Adrenal gland (tissue), 12 donors: ENCODE results near the gene ZCWPW1. TPM values are rescaled to one million over a fixed set of nuclear protein-coding genes. Genes with fewer than 3 reads are reported as not detected.
A peak's percentile ranks its signal among the peaks of the same experiment; 100 is the strongest.

Source experiments
- DNase-seq, 7 donors: peaks; one replicate each; pipeline ENCODE4 v3.0.0-alpha.2; 2019 to 2020
- H3K27ac ChIP-seq, 5 donors: fragments of 200-600 bp; sonication (generic) in 4 of 5; 1 replicate in 3 of 5; 2 replicates in 2 of 5; pipeline versions ENCODE4 v1.5.1 to v1.8.0; 2016 to 2020; ENCODE audit warnings: mild to moderate bottlenecking in 1 of 5
- H3K27me3 ChIP-seq: fragments of 200-600 bp; 2 replicates; pipeline ENCODE4 v1.8.0; 2021
- H3K36me3 ChIP-seq, 2 donors: fragments of 200-600 bp; replicated peaks in 1 of 2; 1 replicate in 1 of 2; 2 replicates in 1 of 2; pipeline versions ENCODE4 v1.5.1 to v1.8.0; 2018 to 2022
- H3K4me1 ChIP-seq, 2 donors: fragments of 200-600 bp; replicated peaks in 1 of 2; 1 replicate in 1 of 2; 2 replicates in 1 of 2; pipeline versions ENCODE4 v1.5.1 to v1.8.0; 2018 to 2021
- H3K4me3 ChIP-seq, 4 donors: fragments of 200-600 bp; sonication (generic) in 3 of 4; one replicate each; pipeline ENCODE4 v1.5.1; 2016 to 2018
- H3K9me3 ChIP-seq, 3 donors: fragments of 200-600 bp; sonication (generic) in 1 of 3; replicated peaks in 1 of 3; 1 replicate in 2 of 3; 2 replicates in 1 of 3; pipeline versions ENCODE4 v1.5.1 to v1.8.0; 2016 to 2021
- CTCF ChIP-seq, 6 experiments: fragments of 450-650 bp in 4 of 6; fragments of 200-600 bp in 2 of 6; sonication (generic) in 1 of 6; IDR thresholded peaks; 1 replicate in 5 of 6; 2 replicates in 1 of 6; pipeline versions ENCODE4 v1.5.1 to v1.8.0; 2016 to 2021; ENCODE audit warnings: antibody characterized with exemption in 6 of 6, mild to moderate bottlenecking in 2 of 6, moderate library complexity in 1 of 6
- POLR2A ChIP-seq, 2 donors: fragments of 450-650 bp; IDR thresholded peaks; one replicate each; pipeline ENCODE4 v1.6.1; 2017; ENCODE audit warnings: antibody characterized with exemption in 2 of 2, mild to moderate bottlenecking in 2 of 2, moderate library complexity in 1 of 2
- WGBS, 4 donors: extraction: QIAGEN DNeasy Blood & Tissue Kit in 2 of 4; methylation state at CpG; one replicate each; pipeline versions ENCODE4 v1.1.5 to v1.1.7; 2013 to 2017; 5-methylcytosine and 5-hydroxymethylcytosine counted together
- intact Hi-C, 2 donors: fragments of 100-400 bp; cut with DNase I; formaldehyde crosslinking; loops; one replicate each; pipeline versions ENCODE4 v1.14.1 to v1.15.0; 2022 to 2023
- polyA plus RNA-seq, 3 donors: library from polyadenylated mRNA; stranded (reverse); fragments of 200-250 nt in 2 of 3; fragments of 350-450 nt in 1 of 3; fragmentation: Illumina TruSeq in 1 of 3; extraction: RNeasy Lipid Tissue Mini Kit (QIAGEN cat#74804) in 1 of 3; gene quantifications; one replicate each; pipeline ENCODE4 v1.2.3, GENCODE V29; 2013 to 2014
- total RNA-seq, 9 donors: library from RNA; depleted of rRNA in 4 of 9; stranded (reverse); fragments of >200 nt in 4 of 9; fragments of 120-200 nt in 1 of 9; fragmentation: NEBNext Ultra II Directional in 1 of 9; extraction: Animal tissue kit (Norgen Biotek cat#: 25700) in 1 of 9; gene quantifications; one replicate each; pipeline versions ENCODE4 v1.1.0 to v1.2.4, GENCODE V29; 2013 to 2023
- donor health status: healthy with polysubstance abuse.
- donor health status: Bipolar disorder and iron deficiency.
- donor health status: DM: yes; HTN: yes; CAD: no.
- donor health status: DM: no; HTN: no; CAD: no.
- donor health status: DM: no; HTN: no; CAD: no.
- donor health status: DM: yes; HTN: yes; CAD: no.

The ZCWPW1 gene
- total and polyA plus RNA-seq, 12 donors: 1.0 to 20.2 (median 4.7) TPM

GRCh38 chr7:100413346-100413745, 15.2 kb downstream of the ZCWPW1 start:
- H3K27ac ChIP-seq: no peak overlapping the region
- no peaks in the 10 kb centered on the region for H3K9me3 ChIP-seq
- no peak overlapping the region for H3K4me3 ChIP-seq
- DNase-seq: no peak
- no peak for TF ChIP-seq POLR2A (IDR thresholded peaks at IDR 0.05)
- no peak for TF ChIP-seq CTCF (IDR thresholded peaks at IDR 0.05)
- no peaks in the 10 kb centered on the region for H3K4me1 ChIP-seq
- intact Hi-C loops: loop anchor here in 1 of 2 donors (10.0 kb wide), 1 partner anchor 59 kb away; the partner anchor contains the start of gene PILRB
- no peaks in the 10 kb centered on the region for H3K36me3 ChIP-seq
- no peaks in the 10 kb centered on the region for H3K27me3 ChIP-seq

- H3K4me1 ChIP-seq: peaks cover 0 to 3% of the 10 kb centered on the region in 2 donors
- no peak overlapping the region for H3K27ac ChIP-seq
- no peak overlapping the region for H3K4me3 ChIP-seq
- no peak for DNase-seq
- H3K9me3 ChIP-seq: no peaks in the 10 kb centered on the region
- no peaks in the 10 kb centered on the region for H3K27me3 ChIP-seq
- no peaks in the 10 kb centered on the region for H3K36me3 ChIP-seq
- intact Hi-C loops: loop anchor here in 1 of 2 donors (10.0 kb wide), 1 partner anchor 56 kb away; the partner anchor contains the start of gene PILRB
- WGBS, 4 donors: 84 to 90% (median 89%) methylated on average over 6 of the region's 6 CpGs
- TF ChIP-seq CTCF (IDR thresholded peaks at IDR 0.05): no peak
- no peak for TF ChIP-seq POLR2A (IDR thresholded peaks at IDR 0.05)
Observed at GRCh38 chr7:100411101-100411500, 17.4 kb downstream of the ZCWPW1 start.

- peak; percentile 52 to 81 (median 78) for TF ChIP-seq CTCF (IDR thresholded peaks at IDR 0.05)
- no peak for TF ChIP-seq POLR2A (IDR thresholded peaks at IDR 0.05)
- intact Hi-C loops: loop anchor here in 1 of 2 donors (5.0 kb wide), 1 partner anchor 35 kb away; the partner anchor contains the start of gene PILRA
- Histone ChIP-seq H3K4me3 (no peak overlapping the region), H3K27ac (no peak overlapping the region), H3K36me3 (no peaks in the 10 kb centered on the region), H3K27me3 (no peaks in the 10 kb centered on the region), H3K9me3 (no peaks in the 10 kb centered on the region), H3K4me1 (peaks cover 0 to 3% of the 10 kb centered on the region in 2 donors)
- WGBS, 4 donors: 35 to 48% (median 43%) methylated on average over 12 of the region's 12 CpGs
- peak; percentile 54 to 75 (median 61) for DNase-seq
Observed at GRCh38 chr7:100407285-100408180, 21.0 kb downstream of the ZCWPW1 start.

DNA sequence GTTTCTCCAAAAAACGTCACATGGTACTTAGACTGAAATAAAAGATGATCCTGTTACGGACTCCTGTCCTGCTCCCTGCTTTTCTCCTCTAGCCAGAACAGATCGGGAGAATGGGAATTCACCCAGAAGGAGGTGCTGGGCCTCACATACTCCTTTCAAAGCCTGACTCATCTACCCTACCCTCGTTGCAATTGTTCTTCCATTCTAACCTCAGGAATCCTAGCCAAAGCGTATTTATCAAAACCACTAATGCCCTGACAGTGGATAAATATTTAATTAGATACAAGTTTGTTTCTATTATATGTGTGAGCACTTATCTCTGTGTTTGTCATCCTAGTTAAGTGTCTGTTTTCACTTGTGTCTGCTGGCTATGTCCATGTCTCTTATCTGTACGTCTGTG, 21.7 kb downstream of the ZCWPW1 start:
- Histone ChIP-seq H3K9me3 (no peaks in the 10 kb centered on the region), H3K27ac (no peak overlapping the region), H3K36me3 (no peaks in the 10 kb centered on the region), H3K27me3 (no peaks in the 10 kb centered on the region), H3K4me3 (no peak overlapping the region), H3K4me1 (peaks cover 0 to 3% of the 10 kb centered on the region in 2 donors)
- TF ChIP-seq POLR2A (IDR thresholded peaks at IDR 0.05): no peak
- TF ChIP-seq CTCF (IDR thresholded peaks at IDR 0.05): no peak
- intact Hi-C loops: loop anchor here in 1 of 2 donors (5.0 kb wide), 1 partner anchor 34 kb away; the partner anchor contains the start of gene PILRA
- WGBS, 4 donors: 57 to 69% (median 65%) methylated on average over 6 of the region's 6 CpGs
- no peak for DNase-seq
